ENCODE measurements around the gene NDUFB10. TPM values are rescaled to one million over a fixed set of nuclear protein-coding genes. Genes with fewer than 3 reads are reported as not detected.

Gene NDUFB10
- total and polyA plus RNA-seq, 2 experiments from 2014 or later, result 244 to 495 TPM

DNA sequence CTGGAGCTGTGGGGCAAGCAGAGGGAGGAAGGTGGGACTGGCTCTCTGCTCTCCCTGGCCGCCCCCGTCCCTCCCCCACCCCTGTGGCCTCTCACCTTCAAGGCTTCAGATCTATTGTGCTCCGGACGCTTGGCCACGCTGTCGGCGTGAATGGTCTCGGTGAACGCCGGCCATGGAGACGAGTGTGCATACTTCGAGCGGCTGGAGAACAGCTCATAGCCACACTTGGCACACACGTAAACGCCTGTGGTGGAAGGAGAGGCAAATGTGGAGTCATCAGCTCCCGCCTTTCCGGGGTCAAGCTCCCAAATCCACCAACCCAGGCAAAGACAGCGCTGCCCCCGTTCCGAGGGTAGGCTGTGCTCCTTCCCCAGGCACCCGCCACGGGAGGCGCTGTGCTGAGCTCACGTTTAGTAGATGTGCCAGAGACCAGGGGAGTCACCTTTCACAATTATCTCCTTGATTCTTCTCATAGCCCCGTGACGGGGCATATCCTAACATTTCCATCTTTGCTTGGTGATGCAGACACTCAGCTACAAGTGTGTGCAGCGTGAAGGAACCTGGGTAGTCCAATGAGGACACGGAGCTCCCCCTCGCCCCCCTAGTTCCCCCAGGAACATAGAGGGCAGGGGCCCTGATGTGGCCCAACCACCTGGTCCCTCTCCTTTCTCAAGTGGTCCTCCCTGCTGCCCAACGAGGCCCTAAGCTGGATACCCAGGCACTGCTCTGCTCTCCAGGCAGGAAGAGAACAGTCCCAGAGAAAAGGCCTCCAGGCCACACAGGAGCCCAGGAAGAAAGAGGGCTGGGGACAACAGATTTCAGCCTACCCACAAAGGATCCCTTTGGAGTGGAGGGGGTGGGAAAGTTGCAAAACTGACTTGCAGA, 17.9 kb upstream of the NDUFB10 start:
- no peaks in the 10 kb centered on the region for H3K9me2 ChIP-seq (ENCODE audit: insufficient read depth)
- ATAC-seq, result peak; percentile 61
- H2AFZ ChIP-seq, result no peak overlapping the region
- Mint-ChIP-seq H3K9me3 (no peaks in the 10 kb centered on the region), H3K27me3 (ENCODE audit: insufficient read depth, low read depth, poor library complexity) (peaks cover 11% of the 10 kb centered on the region), H3K4me1 (peaks cover 20% of the 10 kb centered on the region), H3K36me3 (ENCODE audit: low read depth) (peaks cover 16% of the 10 kb centered on the region), H3K4me3 (peak overlapping the region; percentile 85), H3K27ac (no peak overlapping the region)
- peak overlapping the region; percentile 93 for H3K4me2 ChIP-seq
- no peaks in the 10 kb centered on the region for H3K36me3 ChIP-seq (ENCODE audit: insufficient read depth)
- no peaks in the 10 kb centered on the region; the same call in 1 of the 2 replicates for H4K20me1 ChIP-seq (replicated peaks; ENCODE audit: insufficient read depth)
- peak; percentile 78 for DNase-seq (ENCODE audit: low spot score)
- H3K79me2 ChIP-seq (replicated peaks; ENCODE audit: insufficient read depth), result no peaks in the 10 kb centered on the region
- no peaks in the 10 kb centered on the region for H3K27me3 ChIP-seq (ENCODE audit: insufficient read depth)
- TF ChIP-seq, protein P1, sequence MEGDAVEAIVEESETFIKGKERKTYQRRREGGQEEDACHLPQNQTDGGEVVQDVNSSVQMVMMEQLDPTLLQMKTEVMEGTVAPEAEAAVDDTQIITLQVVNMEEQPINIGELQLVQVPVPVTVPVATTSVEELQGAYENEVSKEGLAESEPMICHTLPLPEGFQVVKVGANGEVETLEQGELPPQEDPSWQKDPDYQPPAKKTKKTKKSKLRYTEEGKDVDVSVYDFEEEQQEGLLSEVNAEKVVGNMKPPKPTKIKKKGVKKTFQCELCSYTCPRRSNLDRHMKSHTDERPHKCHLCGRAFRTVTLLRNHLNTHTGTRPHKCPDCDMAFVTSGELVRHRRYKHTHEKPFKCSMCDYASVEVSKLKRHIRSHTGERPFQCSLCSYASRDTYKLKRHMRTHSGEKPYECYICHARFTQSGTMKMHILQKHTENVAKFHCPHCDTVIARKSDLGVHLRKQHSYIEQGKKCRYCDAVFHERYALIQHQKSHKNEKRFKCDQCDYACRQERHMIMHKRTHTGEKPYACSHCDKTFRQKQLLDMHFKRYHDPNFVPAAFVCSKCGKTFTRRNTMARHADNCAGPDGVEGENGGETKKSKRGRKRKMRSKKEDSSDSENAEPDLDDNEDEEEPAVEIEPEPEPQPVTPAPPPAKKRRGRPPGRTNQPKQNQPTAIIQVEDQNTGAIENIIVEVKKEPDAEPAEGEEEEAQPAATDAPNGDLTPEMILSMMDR (conservative IDR thresholded peaks at IDR 0.05; ENCODE audit: low read depth in 2 of 2), result peak; percentile 53 to 68
- TF ChIP-seq, protein P2, sequence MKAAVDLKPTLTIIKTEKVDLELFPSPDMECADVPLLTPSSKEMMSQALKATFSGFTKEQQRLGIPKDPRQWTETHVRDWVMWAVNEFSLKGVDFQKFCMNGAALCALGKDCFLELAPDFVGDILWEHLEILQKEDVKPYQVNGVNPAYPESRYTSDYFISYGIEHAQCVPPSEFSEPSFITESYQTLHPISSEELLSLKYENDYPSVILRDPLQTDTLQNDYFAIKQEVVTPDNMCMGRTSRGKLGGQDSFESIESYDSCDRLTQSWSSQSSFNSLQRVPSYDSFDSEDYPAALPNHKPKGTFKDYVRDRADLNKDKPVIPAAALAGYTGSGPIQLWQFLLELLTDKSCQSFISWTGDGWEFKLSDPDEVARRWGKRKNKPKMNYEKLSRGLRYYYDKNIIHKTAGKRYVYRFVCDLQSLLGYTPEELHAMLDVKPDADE (IDR thresholded peaks at IDR 0.05), result no peak
- no peak for TF ChIP-seq POLR2AphosphoS5 (IDR thresholded peaks at IDR 0.05; ENCODE audit: low read depth)
- TF ChIP-seq, protein P3, sequence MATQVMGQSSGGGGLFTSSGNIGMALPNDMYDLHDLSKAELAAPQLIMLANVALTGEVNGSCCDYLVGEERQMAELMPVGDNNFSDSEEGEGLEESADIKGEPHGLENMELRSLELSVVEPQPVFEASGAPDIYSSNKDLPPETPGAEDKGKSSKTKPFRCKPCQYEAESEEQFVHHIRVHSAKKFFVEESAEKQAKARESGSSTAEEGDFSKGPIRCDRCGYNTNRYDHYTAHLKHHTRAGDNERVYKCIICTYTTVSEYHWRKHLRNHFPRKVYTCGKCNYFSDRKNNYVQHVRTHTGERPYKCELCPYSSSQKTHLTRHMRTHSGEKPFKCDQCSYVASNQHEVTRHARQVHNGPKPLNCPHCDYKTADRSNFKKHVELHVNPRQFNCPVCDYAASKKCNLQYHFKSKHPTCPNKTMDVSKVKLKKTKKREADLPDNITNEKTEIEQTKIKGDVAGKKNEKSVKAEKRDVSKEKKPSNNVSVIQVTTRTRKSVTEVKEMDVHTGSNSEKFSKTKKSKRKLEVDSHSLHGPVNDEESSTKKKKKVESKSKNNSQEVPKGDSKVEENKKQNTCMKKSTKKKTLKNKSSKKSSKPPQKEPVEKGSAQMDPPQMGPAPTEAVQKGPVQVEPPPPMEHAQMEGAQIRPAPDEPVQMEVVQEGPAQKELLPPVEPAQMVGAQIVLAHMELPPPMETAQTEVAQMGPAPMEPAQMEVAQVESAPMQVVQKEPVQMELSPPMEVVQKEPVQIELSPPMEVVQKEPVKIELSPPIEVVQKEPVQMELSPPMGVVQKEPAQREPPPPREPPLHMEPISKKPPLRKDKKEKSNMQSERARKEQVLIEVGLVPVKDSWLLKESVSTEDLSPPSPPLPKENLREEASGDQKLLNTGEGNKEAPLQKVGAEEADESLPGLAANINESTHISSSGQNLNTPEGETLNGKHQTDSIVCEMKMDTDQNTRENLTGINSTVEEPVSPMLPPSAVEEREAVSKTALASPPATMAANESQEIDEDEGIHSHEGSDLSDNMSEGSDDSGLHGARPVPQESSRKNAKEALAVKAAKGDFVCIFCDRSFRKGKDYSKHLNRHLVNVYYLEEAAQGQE (IDR thresholded peaks at IDR 0.05; ENCODE audit: unreplicated experiment), result no peak
- TF ChIP-seq, protein P4, sequence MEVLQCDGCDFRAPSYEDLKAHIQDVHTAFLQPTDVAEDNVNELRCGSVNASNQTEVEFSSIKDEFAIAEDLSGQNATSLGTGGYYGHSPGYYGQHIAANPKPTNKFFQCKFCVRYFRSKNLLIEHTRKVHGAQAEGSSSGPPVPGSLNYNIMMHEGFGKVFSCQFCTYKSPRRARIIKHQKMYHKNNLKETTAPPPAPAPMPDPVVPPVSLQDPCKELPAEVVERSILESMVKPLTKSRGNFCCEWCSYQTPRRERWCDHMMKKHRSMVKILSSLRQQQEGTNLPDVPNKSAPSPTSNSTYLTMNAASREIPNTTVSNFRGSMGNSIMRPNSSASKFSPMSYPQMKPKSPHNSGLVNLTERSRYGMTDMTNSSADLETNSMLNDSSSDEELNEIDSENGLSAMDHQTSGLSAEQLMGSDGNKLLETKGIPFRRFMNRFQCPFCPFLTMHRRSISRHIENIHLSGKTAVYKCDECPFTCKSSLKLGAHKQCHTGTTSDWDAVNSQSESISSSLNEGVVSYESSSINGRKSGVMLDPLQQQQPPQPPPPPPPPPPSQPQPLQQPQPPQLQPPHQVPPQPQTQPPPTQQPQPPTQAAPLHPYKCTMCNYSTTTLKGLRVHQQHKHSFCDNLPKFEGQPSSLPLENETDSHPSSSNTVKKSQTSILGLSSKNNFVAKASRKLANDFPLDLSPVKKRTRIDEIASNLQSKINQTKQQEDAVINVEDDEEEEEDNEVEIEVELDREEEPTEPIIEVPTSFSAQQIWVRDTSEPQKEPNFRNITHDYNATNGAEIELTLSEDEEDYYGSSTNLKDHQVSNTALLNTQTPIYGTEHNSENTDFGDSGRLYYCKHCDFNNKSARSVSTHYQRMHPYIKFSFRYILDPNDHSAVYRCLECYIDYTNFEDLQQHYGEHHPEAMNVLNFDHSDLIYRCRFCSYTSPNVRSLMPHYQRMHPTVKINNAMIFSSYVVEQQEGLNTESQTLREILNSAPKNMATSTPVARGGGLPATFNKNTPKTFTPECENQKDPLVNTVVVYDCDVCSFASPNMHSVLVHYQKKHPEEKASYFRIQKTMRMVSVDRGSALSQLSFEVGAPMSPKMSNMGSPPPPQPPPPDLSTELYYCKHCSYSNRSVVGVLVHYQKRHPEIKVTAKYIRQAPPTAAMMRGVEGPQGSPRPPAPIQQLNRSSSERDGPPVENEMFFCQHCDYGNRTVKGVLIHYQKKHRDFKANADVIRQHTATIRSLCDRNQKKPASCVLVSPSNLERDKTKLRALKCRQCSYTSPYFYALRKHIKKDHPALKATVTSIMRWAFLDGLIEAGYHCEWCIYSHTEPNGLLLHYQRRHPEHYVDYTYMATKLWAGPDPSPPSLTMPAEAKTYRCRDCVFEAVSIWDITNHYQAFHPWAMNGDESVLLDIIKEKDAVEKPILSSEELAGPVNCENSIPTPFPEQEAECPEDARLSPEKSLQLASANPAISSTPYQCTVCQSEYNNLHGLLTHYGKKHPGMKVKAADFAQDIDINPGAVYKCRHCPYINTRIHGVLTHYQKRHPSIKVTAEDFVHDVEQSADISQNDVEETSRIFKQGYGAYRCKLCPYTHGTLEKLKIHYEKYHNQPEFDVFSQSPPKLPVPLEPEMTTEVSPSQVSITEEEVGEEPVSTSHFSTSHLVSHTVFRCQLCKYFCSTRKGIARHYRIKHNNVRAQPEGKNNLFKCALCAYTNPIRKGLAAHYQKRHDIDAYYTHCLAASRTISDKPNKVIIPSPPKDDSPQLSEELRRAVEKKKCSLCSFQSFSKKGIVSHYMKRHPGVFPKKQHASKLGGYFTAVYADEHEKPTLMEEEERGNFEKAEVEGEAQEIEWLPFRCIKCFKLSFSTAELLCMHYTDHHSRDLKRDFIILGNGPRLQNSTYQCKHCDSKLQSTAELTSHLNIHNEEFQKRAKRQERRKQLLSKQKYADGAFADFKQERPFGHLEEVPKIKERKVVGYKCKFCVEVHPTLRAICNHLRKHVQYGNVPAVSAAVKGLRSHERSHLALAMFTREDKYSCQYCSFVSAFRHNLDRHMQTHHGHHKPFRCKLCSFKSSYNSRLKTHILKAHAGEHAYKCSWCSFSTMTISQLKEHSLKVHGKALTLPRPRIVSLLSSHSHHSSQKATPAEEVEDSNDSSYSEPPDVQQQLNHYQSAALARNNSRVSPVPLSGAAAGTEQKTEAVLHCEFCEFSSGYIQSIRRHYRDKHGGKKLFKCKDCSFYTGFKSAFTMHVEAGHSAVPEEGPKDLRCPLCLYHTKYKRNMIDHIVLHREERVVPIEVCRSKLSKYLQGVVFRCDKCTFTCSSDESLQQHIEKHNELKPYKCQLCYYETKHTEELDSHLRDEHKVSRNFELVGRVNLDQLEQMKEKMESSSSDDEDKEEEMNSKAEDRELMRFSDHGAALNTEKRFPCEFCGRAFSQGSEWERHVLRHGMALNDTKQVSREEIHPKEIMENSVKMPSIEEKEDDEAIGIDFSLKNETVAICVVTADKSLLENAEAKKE (CRISPR knock-in tag; IDR thresholded peaks at IDR 0.05), result no peak
- 0 out of 2 replicates have a peak, but pooled peaks have one; percentile 18 for TF ChIP-seq CREB1 (CRISPR knock-in tag; IDR thresholded peaks at IDR 0.05; ENCODE audit: low read depth)
- TF ChIP-seq EZH2phosphoT487 (IDR thresholded peaks at IDR 0.05; ENCODE audit: unreplicated experiment), result no peak
- no peak for TF ChIP-seq NANOG (IDR thresholded peaks at IDR 0.05; ENCODE audit: borderline replicate concordance)
- TF ChIP-seq EZH2 (IDR thresholded peaks at IDR 0.05; ENCODE audit: low read depth, unreplicated experiment), result no peak
- 0 out of 2 replicates have a peak, but pooled peaks cover 10% of the 10 kb centered on the region for H3F3A ChIP-seq (replicated peaks; ENCODE audit: low read depth)
- H3K4me1 ChIP-seq (ENCODE audit: insufficient read depth), result peaks cover 15% of the 10 kb centered on the region; the same call in 1 of the 2 replicates
- H3K4me3 ChIP-seq, result no peak overlapping the region
- no peak overlapping the region for H3K27ac ChIP-seq (ENCODE audit: low read depth)
